Glutamatergic neuron (in vitro differentiated cells): ENCODE data around the gene UNC13D. TPM values are rescaled to one million over a fixed set of nuclear protein-coding genes. Genes with fewer than 3 reads are reported as not detected.

Source experiments
- DNase-seq: peaks from one replicate; pipeline ENCODE4 v3.0.0; 2022
- H3K27ac Mint-ChIP-seq: one replicate; pipeline ENCODE4 v1.8.0; 2020; ENCODE audit warnings: mild to moderate bottlenecking, mixed read lengths, inconsistent platforms; ENCODE audit not compliant: unreplicated experiment
- H3K27me3 Mint-ChIP-seq: one replicate; pipeline ENCODE4 v1.8.0; 2020; ENCODE audit warnings: mild to moderate bottlenecking, moderate library complexity, mixed read lengths, inconsistent platforms; ENCODE audit not compliant: unreplicated experiment
- H3K36me3 Mint-ChIP-seq: one replicate; pipeline ENCODE4 v1.8.0; 2020; ENCODE audit warnings: mild to moderate bottlenecking, mixed read lengths, inconsistent platforms; ENCODE audit not compliant: unreplicated experiment
- H3K4me1 Mint-ChIP-seq: one replicate; pipeline ENCODE4 v1.8.0; 2020; ENCODE audit warnings: mild to moderate bottlenecking, low read depth, mixed read lengths, inconsistent platforms; ENCODE audit not compliant: unreplicated experiment
- H3K4me3 Mint-ChIP-seq: one replicate; pipeline ENCODE4 v1.8.0; 2020; ENCODE audit warnings: mild to moderate bottlenecking, mixed read lengths, inconsistent platforms; ENCODE audit not compliant: unreplicated experiment
- H3K9me3 Mint-ChIP-seq: one replicate; pipeline ENCODE4 v1.8.0; 2020; ENCODE audit warnings: mild to moderate bottlenecking, moderate library complexity, mixed read lengths, inconsistent platforms; ENCODE audit not compliant: unreplicated experiment
- CTCF ChIP-seq: fragments of 200-600 bp; sonication (generic); IDR thresholded peaks from one replicate; pipeline ENCODE4 v1.5.0; 2021; ENCODE audit not compliant: partially characterized antibody, unreplicated experiment
- long read RNA-seq: library from polyadenylated mRNA; unstranded; transcript quantifications from one replicate; pipeline ENCODE4 v2.0.0, GENCODE V29; 2020; ENCODE audit not compliant: unreplicated experiment
- total RNA-seq: library from RNA; stranded (reverse); fragmentation: NEBNext Ultra II Directional; extraction: Animal tissue kit (Norgen Biotek cat#: 25700); gene quantifications from one replicate; pipeline ENCODE4 v1.2.1, GENCODE V29; 2021; ENCODE audit not compliant: unreplicated experiment

UNC13D gene
- total RNA-seq = 2.4 TPM
- long read RNA-seq = 0 reads

- Mint-ChIP-seq H3K27me3 (no peaks in the 10 kb centered on the region), H3K36me3 (no peaks in the 10 kb centered on the region), H3K4me1 (peaks cover 4% of the 10 kb centered on the region), H3K4me3 (no peak within 1 kb of the TSS), H3K27ac (no peak within 1 kb of the TSS), H3K9me3 (peaks cover 2% of the 10 kb centered on the region)
- DNase-seq = peak; percentile 21
- no peak for TF ChIP-seq CTCF
These were observed at the start of gene UNC13D for GRCh38 chr17:75843577-75844529. Gene UNC13D (minus strand): TSS chr17:75844404. CDS start chr17:75844337, 67 bp downstream.

- TF ChIP-seq CTCF = no peak
- Mint-ChIP-seq H3K9me3 (peaks cover 17% of the 10 kb centered on the region), H3K36me3 (peaks cover 4% of the 10 kb centered on the region), H3K27ac (peak overlapping the region; percentile 80), H3K4me1 (peaks cover 27% of the 10 kb centered on the region), H3K27me3 (peaks cover 19% of the 10 kb centered on the region), H3K4me3 (peak overlapping the region; percentile 13)
- DNase-seq = no peak
These were observed 49.3 kb upstream of the UNC13D start for GRCh38 chr17:75893305-75894048.

GRCh38 chr17:75892556-75893224 is 48.5 kb upstream of the UNC13D start:
- no peak for DNase-seq
- peaks cover 4% of the 10 kb centered on the region for H3K36me3 Mint-ChIP-seq
- peaks cover 25% of the 10 kb centered on the region for H3K4me1 Mint-ChIP-seq
- peaks cover 19% of the 10 kb centered on the region for H3K27me3 Mint-ChIP-seq
- no peak overlapping the region for H3K4me3 Mint-ChIP-seq
- no peak overlapping the region for H3K27ac Mint-ChIP-seq
- peaks cover 15% of the 10 kb centered on the region for H3K9me3 Mint-ChIP-seq
- TF ChIP-seq CTCF = no peak

- Mint-ChIP-seq H3K36me3 (peaks cover 4% of the 10 kb centered on the region), H3K27ac (no peak overlapping the region)
These were observed 47.7 kb upstream of the UNC13D start for GRCh38 chr17:75891605-75892555.

More at GRCh38 chr17:75891605-75892555, 47.7 kb upstream of the UNC13D start:
- no peak for TF ChIP-seq CTCF
- H3K27me3 Mint-ChIP-seq = peaks cover 17% of the 10 kb centered on the region
- H3K4me1 Mint-ChIP-seq = peaks cover 19% of the 10 kb centered on the region
- peaks cover 15% of the 10 kb centered on the region for H3K9me3 Mint-ChIP-seq
- no peak for DNase-seq
- H3K4me3 Mint-ChIP-seq = no peak overlapping the region
